Measurements from ENCODE around the gene PON1. TPM values are rescaled to one million over a fixed set of nuclear protein-coding genes. Genes with fewer than 3 reads are reported as not detected.

Gene PON1
- polyA plus RNA-seq, 1 donor (not counting 4 experiments of a cell fraction or from before 2014, with no cell fraction given) = not detected

- TF ChIP-seq EZH2 (IDR thresholded peaks at IDR 0.05; ENCODE audit: low read length) (no peak), CTCF (optimal IDR thresholded peaks at IDR 0.05 in 1 of 3, IDR thresholded peaks at IDR 0.05 in 1 of 3, conservative IDR thresholded peaks at IDR 0.05 in 1 of 3; ENCODE audit: extremely low read depth in 1 of 3, insufficient read depth in 2 of 3, low read length in 3 of 3) (no peak)
- H3K36me3 ChIP-seq (ENCODE audit: control insufficient read depth in 2 of 2, extremely low read depth in 1 of 2, insufficient read depth in 2 of 2, low read length in 2 of 2) = no peaks in the 10 kb centered on the region
- H4K20me1 ChIP-seq (ENCODE audit: control insufficient read depth, extremely low read depth, insufficient read depth, low read length) = no peaks in the 10 kb centered on the region
- H3K9me1 ChIP-seq (ENCODE audit: control insufficient read depth, extremely low read depth, insufficient read depth, low read length) = no peaks in the 10 kb centered on the region
- no peaks in the 10 kb centered on the region for H3K9me3 ChIP-seq (ENCODE audit: control insufficient read depth, low read depth, low read length)
- H3K9ac ChIP-seq (ENCODE audit: control insufficient read depth, extremely low read depth, insufficient read depth, low read length) = no peak overlapping the region
- no peak overlapping the region for H3K4me3 ChIP-seq (ENCODE audit: control insufficient read depth in 2 of 3, extremely low read depth in 1 of 3, insufficient read depth in 2 of 3, low read depth in 1 of 3, low read length in 3 of 3)
- H3K4me2 ChIP-seq (ENCODE audit: control insufficient read depth, extremely low read depth, insufficient read depth, low read depth, low read length) = no peak overlapping the region
- H3K4me1 ChIP-seq (ENCODE audit: control insufficient read depth, extremely low read depth, insufficient read depth, low read length) = no peaks in the 10 kb centered on the region
- no peaks in the 10 kb centered on the region for H3K79me2 ChIP-seq (ENCODE audit: control insufficient read depth, insufficient read depth, low read length)
- DNase-seq (ENCODE audit: low read depth, low spot score) = no peak
- H2AFZ ChIP-seq (ENCODE audit: control insufficient read depth, low read length) = no peak overlapping the region
- dilution Hi-C loops (cut with MboI; ENCODE audit: extremely low pct_ligation_motif_present, low sequenced_read_pairs) = no loop called here
- H3K27ac ChIP-seq (ENCODE audit: control insufficient read depth, insufficient read depth, low read length) = no peak overlapping the region
- no peak for FAIRE-seq
- no peaks in the 10 kb centered on the region for H3K27me3 ChIP-seq (ENCODE audit: control insufficient read depth, extremely low read depth, insufficient read depth, low read length)
These were observed 12.9 kb downstream of the PON1 start for GRCh38 chr7:95311389-95311788.

GRCh38 chr7:95309951-95310350 lies 14.4 kb downstream of the PON1 start:
- H4K20me1 ChIP-seq (ENCODE audit: control insufficient read depth, extremely low read depth, insufficient read depth, low read length) = no peaks in the 10 kb centered on the region
- no peak overlapping the region for H3K4me2 ChIP-seq (ENCODE audit: control insufficient read depth, extremely low read depth, insufficient read depth, low read depth, low read length)
- H3K79me2 ChIP-seq (ENCODE audit: control insufficient read depth, insufficient read depth, low read length) = no peaks in the 10 kb centered on the region
- no peak overlapping the region for H2AFZ ChIP-seq (ENCODE audit: control insufficient read depth, low read length)
- H3K27me3 ChIP-seq (ENCODE audit: control insufficient read depth, extremely low read depth, insufficient read depth, low read length) = peaks cover 4% of the 10 kb centered on the region
- no peaks in the 10 kb centered on the region for H3K9me1 ChIP-seq (ENCODE audit: control insufficient read depth, extremely low read depth, insufficient read depth, low read length)
- FAIRE-seq = no peak
- dilution Hi-C loops (cut with MboI; ENCODE audit: extremely low pct_ligation_motif_present, low sequenced_read_pairs) = no loop called here
- no peaks in the 10 kb centered on the region for H3K36me3 ChIP-seq (ENCODE audit: control insufficient read depth in 2 of 2, extremely low read depth in 1 of 2, insufficient read depth in 2 of 2, low read length in 2 of 2)
- no peak for DNase-seq (ENCODE audit: low read depth, low spot score)
- H3K9me3 ChIP-seq (ENCODE audit: control insufficient read depth, low read depth, low read length) = no peaks in the 10 kb centered on the region
- no peak overlapping the region for H3K27ac ChIP-seq (ENCODE audit: control insufficient read depth, insufficient read depth, low read length)
- TF ChIP-seq EZH2 (IDR thresholded peaks at IDR 0.05; ENCODE audit: low read length) (no peak), CTCF (optimal IDR thresholded peaks at IDR 0.05 in 1 of 3, IDR thresholded peaks at IDR 0.05 in 1 of 3, conservative IDR thresholded peaks at IDR 0.05 in 1 of 3; ENCODE audit: extremely low read depth in 1 of 3, insufficient read depth in 2 of 3, low read length in 3 of 3) (no peak)
- H3K9ac ChIP-seq (ENCODE audit: control insufficient read depth, extremely low read depth, insufficient read depth, low read length) = no peak overlapping the region
- H3K4me1 ChIP-seq (ENCODE audit: control insufficient read depth, extremely low read depth, insufficient read depth, low read length) = no peaks in the 10 kb centered on the region
- no peak overlapping the region for H3K4me3 ChIP-seq (ENCODE audit: control insufficient read depth in 2 of 3, extremely low read depth in 1 of 3, insufficient read depth in 2 of 3, low read depth in 1 of 3, low read length in 3 of 3)

All from keratinocyte (primary cell).